ENCODE measurements around the gene ZNRD2. TPM values are rescaled to one million over a fixed set of nuclear protein-coding genes. Genes with fewer than 3 reads are reported as not detected.

ZNRD2 gene
- total RNA-seq, 1 donor from 2014 or later, result 67.3 TPM

GRCh38 chr11:65571940-65572339 lies 1.7 kb downstream of the ZNRD2 start:
- Histone ChIP-seq H3K36me3 (ENCODE audit: control insufficient read depth, insufficient read depth, low read length) (peaks cover 1% of the 10 kb centered on the region), H3K4me3 (ENCODE audit: low read depth, low read length) (peak overlapping the region; percentile 64), H3K27me3 (ENCODE audit: control insufficient read depth, insufficient read depth, low read length) (no peaks in the 10 kb centered on the region)
- DNase-seq (ENCODE audit: low read depth), result no peak
- TF ChIP-seq CTCF (IDR thresholded peaks at IDR 0.05; ENCODE audit: insufficient read depth, low read length, poor library complexity, severe bottlenecking), result peak; percentile 66

DNA sequence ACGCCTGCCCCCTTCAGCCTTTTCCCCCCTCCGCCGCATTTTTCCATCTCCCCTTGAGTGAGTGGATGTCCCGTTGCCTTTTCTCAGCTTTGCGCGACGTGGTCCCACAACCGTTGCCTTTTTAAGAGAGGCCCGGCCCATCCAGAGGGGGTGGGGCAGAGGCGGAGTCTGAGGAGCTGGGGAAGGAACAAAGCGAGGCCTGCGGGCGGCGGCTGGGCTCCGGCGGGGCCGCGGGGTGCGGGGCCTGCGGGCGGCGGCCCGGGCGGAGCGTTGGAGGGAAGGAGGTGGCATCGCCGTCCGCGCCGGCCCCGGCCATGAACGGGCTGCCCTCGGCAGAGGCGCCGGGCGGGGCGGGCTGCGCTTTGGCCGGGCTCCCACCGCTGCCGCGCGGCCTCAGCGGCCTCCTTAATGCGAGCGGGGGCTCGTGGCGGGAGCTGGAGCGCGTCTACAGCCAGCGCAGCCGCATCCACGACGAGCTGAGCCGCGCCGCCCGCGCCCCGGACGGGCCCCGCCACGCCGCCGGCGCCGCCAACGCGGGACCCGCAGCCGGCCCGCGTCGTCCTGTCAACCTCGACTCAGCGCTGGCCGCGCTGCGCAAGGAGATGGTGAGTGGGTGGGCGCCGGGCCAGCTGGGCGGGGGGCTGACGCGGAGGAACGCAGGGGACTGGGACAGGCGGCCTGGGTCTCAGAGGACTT lies 2.2 kb downstream of the ZNRD2 start, which contains the start of gene FAM89B:
Gene FAM89B, plus strand, starts transcription at position 183 of the 696 bp plus-strand sequence. Its CDS starts 132 bp downstream, at position 315.
- H3K36me3 ChIP-seq (ENCODE audit: control insufficient read depth, insufficient read depth, low read length), result peaks cover 1% of the 10 kb centered on the region
- no peaks in the 10 kb centered on the region for H3K27me3 ChIP-seq (ENCODE audit: control insufficient read depth, insufficient read depth, low read length)
- peak within 1 kb of the TSS; percentile 64 for H3K4me3 ChIP-seq (ENCODE audit: low read depth, low read length)
- TF ChIP-seq CTCF (IDR thresholded peaks at IDR 0.05; ENCODE audit: insufficient read depth, low read length, poor library complexity, severe bottlenecking), result no peak
- DNase-seq (ENCODE audit: low read depth), result no peak

GRCh38 chr11:65573391-65574079 lies 3.3 kb downstream of the ZNRD2 start:
- H3K4me3 ChIP-seq (ENCODE audit: low read depth, low read length), result peak overlapping the region; percentile 64
- no peak for TF ChIP-seq CTCF (IDR thresholded peaks at IDR 0.05; ENCODE audit: insufficient read depth, low read length, poor library complexity, severe bottlenecking)
- H3K36me3 ChIP-seq (ENCODE audit: control insufficient read depth, insufficient read depth, low read length), result peaks cover 1% of the 10 kb centered on the region
- no peak for DNase-seq (ENCODE audit: low read depth)
- no peaks in the 10 kb centered on the region for H3K27me3 ChIP-seq (ENCODE audit: control insufficient read depth, insufficient read depth, low read length)

DNA sequence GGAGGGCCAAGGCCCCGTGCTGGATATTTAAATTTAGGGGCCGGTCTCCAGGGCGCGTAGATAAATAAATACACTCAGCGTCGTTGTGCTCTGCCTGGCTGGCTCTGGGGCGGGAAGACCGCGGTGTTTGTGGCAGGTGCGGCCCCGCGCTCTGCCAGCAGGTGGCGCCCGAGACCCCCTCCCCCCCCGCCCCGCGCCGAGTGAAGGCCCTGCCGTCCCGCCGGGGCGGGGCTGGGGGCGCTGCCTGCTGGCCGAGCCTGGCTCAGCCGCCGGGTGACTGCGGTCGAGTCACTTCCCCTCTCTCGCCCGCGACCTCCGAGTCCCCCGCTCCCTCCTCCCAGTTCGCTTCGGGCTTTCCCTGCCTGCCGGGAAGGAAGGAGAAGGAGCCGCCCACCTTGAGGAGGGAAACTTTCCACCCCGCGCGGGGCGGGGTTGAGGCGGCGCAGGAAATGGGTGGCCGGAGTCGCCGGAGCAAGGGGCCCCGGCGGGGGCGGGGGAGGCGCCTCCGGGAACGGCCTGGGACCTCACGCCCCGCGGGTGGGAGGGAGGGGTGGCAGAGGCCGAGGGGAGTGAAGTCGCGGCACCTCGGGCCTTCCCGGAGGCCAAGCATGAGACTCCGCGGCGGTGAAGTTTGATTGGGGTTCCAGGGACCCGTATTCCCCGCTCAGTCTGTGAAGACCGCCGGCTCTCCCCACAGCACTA lies 4.0 kb downstream of the ZNRD2 start:
- peak; percentile 65 for TF ChIP-seq CTCF (IDR thresholded peaks at IDR 0.05; ENCODE audit: insufficient read depth, low read length, poor library complexity, severe bottlenecking)
- peak; percentile 82 for DNase-seq (ENCODE audit: low read depth)
- Histone ChIP-seq H3K27me3 (ENCODE audit: control insufficient read depth, insufficient read depth, low read length) (no peaks in the 10 kb centered on the region), H3K4me3 (ENCODE audit: low read depth, low read length) (peak overlapping the region; percentile 21), H3K36me3 (ENCODE audit: control insufficient read depth, insufficient read depth, low read length) (peaks cover 1% of the 10 kb centered on the region)

- Histone ChIP-seq H3K27me3 (ENCODE audit: control insufficient read depth, insufficient read depth, low read length) (no peaks in the 10 kb centered on the region), H3K4me3 (ENCODE audit: low read depth, low read length) (peak overlapping the region; percentile 39), H3K36me3 (ENCODE audit: control insufficient read depth, insufficient read depth, low read length) (peaks cover 1% of the 10 kb centered on the region)
- no peak for TF ChIP-seq CTCF (IDR thresholded peaks at IDR 0.05; ENCODE audit: insufficient read depth, low read length, poor library complexity, severe bottlenecking)
- DNase-seq (ENCODE audit: low read depth), result no peak
Measured at GRCh38 chr11:65574811-65575567, 4.7 kb downstream of the ZNRD2 start.
